ENCODE measurements around the gene HDDC2. TPM values are rescaled to one million over a fixed set of nuclear protein-coding genes. Genes with fewer than 3 reads are reported as not detected.

Gene HDDC2
- total and polyA plus RNA-seq, 2 experiments from 2014 or later: 55.1 to 83.2 TPM

- Histone ChIP-seq H3K9me2 (ENCODE audit: insufficient read depth) (no peaks in the 10 kb centered on the region), H3K36me3 (ENCODE audit: low read depth) (no peaks in the 10 kb centered on the region), H3K4me1 (ENCODE audit: insufficient read depth) (no peaks in the 10 kb centered on the region), H3K4me3 (no peak overlapping the region), H3F3A (ENCODE audit: insufficient read depth) (no peaks in the 10 kb centered on the region), H4K20me1 (ENCODE audit: insufficient read depth) (no peaks in the 10 kb centered on the region), H3K27me3 (replicated peaks; ENCODE audit: insufficient read depth) (no peaks in the 10 kb centered on the region), H3K4me2 (ENCODE audit: unreplicated experiment) (no peak overlapping the region), H3K79me2 (ENCODE audit: insufficient read depth) (no peaks in the 10 kb centered on the region), H2AFZ (no peak overlapping the region), H3K9me3 (ENCODE audit: low read depth) (no peaks in the 10 kb centered on the region), H3K9ac (no peak overlapping the region), H3K27ac (no peak overlapping the region)
- WGBS, 2 experiments (ENCODE audit: low coverage in 1 of 2, low lambda C conversion rate in 2 of 2, missing lambda C conversion rate in 2 of 2): 89 to 92% methylated on average over 4 of the region's 4 CpGs
- TF ChIP-seq EZH2phosphoT487 (IDR thresholded peaks at IDR 0.05; ENCODE audit: insufficient read depth, low read depth) (no peak), EZH2 (IDR thresholded peaks at IDR 0.05; ENCODE audit: insufficient read depth, poor library complexity, severe bottlenecking) (no peak)
- DNase-seq: no peak
- in situ Hi-C loops (cut with MboI): no loop called here
These were observed 56.7 kb downstream of the HDDC2 start for GRCh38 chr6:125245109-125245508.

DNA sequence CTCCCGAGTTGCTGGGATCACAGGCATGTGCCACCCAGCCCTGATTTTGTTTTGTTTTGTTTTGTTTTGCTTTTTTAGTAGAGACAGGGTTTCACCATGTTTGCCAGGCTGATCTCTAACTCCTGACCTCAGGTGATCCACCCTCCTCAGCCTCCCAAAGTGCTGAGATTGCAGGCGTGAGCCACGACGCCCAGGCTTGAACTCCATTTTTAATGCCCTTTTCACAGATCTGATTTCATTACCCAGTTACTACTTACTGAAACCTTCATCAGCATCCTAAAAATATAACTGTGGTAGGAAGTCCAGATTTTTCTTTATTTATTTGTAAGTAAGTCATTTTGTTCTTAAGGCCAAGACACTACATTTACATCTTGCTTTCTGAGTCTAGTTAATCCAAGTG lies 64.0 kb downstream of the HDDC2 start:
- Histone ChIP-seq H2AFZ (no peak overlapping the region), H3K4me3 (no peak overlapping the region), H3K4me1 (ENCODE audit: insufficient read depth) (peaks cover 20% of the 10 kb centered on the region), H3F3A (ENCODE audit: insufficient read depth) (peaks cover 6% of the 10 kb centered on the region; the same call in 1 of the 2 replicates), H3K4me2 (ENCODE audit: unreplicated experiment) (no peak overlapping the region), H3K9me2 (ENCODE audit: insufficient read depth) (peaks cover 3% of the 10 kb centered on the region; the same call in 1 of the 2 replicates), H4K20me1 (ENCODE audit: insufficient read depth) (no peaks in the 10 kb centered on the region), H3K27ac (no peak overlapping the region), H3K9me3 (ENCODE audit: low read depth) (no peaks in the 10 kb centered on the region), H3K27me3 (replicated peaks; ENCODE audit: insufficient read depth) (no peaks in the 10 kb centered on the region), H3K79me2 (ENCODE audit: insufficient read depth) (no peaks in the 10 kb centered on the region), H3K36me3 (ENCODE audit: low read depth) (no peaks in the 10 kb centered on the region), H3K9ac (no peak overlapping the region)
- TF ChIP-seq EZH2 (IDR thresholded peaks at IDR 0.05; ENCODE audit: insufficient read depth, poor library complexity, severe bottlenecking) (no peak), EZH2phosphoT487 (IDR thresholded peaks at IDR 0.05; ENCODE audit: insufficient read depth, low read depth) (no peak)
- in situ Hi-C loops (cut with MboI): no loop called here
- WGBS, 2 experiments (ENCODE audit: low coverage in 1 of 2, low lambda C conversion rate in 2 of 2, missing lambda C conversion rate in 2 of 2): 75 to 79% methylated on average over 4 of the region's 4 CpGs
- no peak for DNase-seq

GRCh38 chr6:125236536-125237327 lies 65.0 kb downstream of the HDDC2 start:
- H3K9ac ChIP-seq: no peak overlapping the region
- 61 to 65% methylated on average over 5 of the region's 5 CpGs for WGBS, 2 experiments (ENCODE audit: low coverage in 1 of 2, low lambda C conversion rate in 2 of 2, missing lambda C conversion rate in 2 of 2)
- H3K27ac ChIP-seq: no peak overlapping the region
- DNase-seq: peak; percentile 65
- H2AFZ ChIP-seq: no peak overlapping the region
- H3K27me3 ChIP-seq (replicated peaks; ENCODE audit: insufficient read depth): no peaks in the 10 kb centered on the region
- TF ChIP-seq EZH2phosphoT487 (IDR thresholded peaks at IDR 0.05; ENCODE audit: insufficient read depth, low read depth) (no peak), EZH2 (IDR thresholded peaks at IDR 0.05; ENCODE audit: insufficient read depth, poor library complexity, severe bottlenecking) (no peak)
- H3K36me3 ChIP-seq (ENCODE audit: low read depth): no peaks in the 10 kb centered on the region
- H4K20me1 ChIP-seq (ENCODE audit: insufficient read depth): no peaks in the 10 kb centered on the region
- peaks cover 6% of the 10 kb centered on the region; the same call in 1 of the 2 replicates for H3F3A ChIP-seq (ENCODE audit: insufficient read depth)
- peak overlapping the region; percentile 6 for H3K4me2 ChIP-seq (ENCODE audit: unreplicated experiment)
- no peak overlapping the region for H3K4me3 ChIP-seq
- H3K9me3 ChIP-seq (ENCODE audit: low read depth): no peaks in the 10 kb centered on the region
- in situ Hi-C loops (cut with MboI): no loop called here
- peaks cover 3% of the 10 kb centered on the region; the same call in 1 of the 2 replicates for H3K9me2 ChIP-seq (ENCODE audit: insufficient read depth)
- no peaks in the 10 kb centered on the region for H3K79me2 ChIP-seq (ENCODE audit: insufficient read depth)
- H3K4me1 ChIP-seq (ENCODE audit: insufficient read depth): peaks cover 31% of the 10 kb centered on the region

DNA sequence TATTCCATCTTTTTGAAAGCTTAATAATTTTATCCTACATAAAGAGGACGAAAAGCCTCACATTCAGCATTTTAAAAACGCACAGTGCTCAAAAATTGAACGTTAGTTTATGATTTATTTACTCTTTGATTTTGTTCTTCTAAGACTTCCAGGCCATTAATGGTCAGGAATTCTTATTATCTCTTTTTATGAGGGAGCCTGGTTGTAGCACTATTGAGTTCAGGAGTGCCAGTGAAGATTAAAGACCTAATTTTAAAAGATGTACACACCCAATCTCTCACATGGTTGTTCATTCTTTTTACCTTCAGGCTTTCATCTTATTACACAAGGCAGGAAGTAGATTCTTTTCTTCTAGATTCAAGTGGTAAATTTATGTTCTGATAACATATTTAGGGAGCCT lies 68.6 kb downstream of the HDDC2 start:
- H3F3A ChIP-seq (ENCODE audit: insufficient read depth): peaks cover 6% of the 10 kb centered on the region; the same call in 1 of the 2 replicates
- H2AFZ ChIP-seq: 0 out of 2 replicates have a peak overlapping the region, but pooled peaks have one; percentile 24
- peak overlapping the region; percentile 33 for H3K4me2 ChIP-seq (ENCODE audit: unreplicated experiment)
- no peak overlapping the region for H3K9ac ChIP-seq
- no peaks in the 10 kb centered on the region for H3K36me3 ChIP-seq (ENCODE audit: low read depth)
- peaks cover 37% of the 10 kb centered on the region for H3K4me1 ChIP-seq (ENCODE audit: insufficient read depth)
- no peak overlapping the region for H3K4me3 ChIP-seq
- no peaks in the 10 kb centered on the region for H4K20me1 ChIP-seq (ENCODE audit: insufficient read depth)
- peak overlapping the region; percentile 42; the same call in 1 of the 2 replicates for H3K27ac ChIP-seq
- no peaks in the 10 kb centered on the region for H3K79me2 ChIP-seq (ENCODE audit: insufficient read depth)
- DNase-seq: peak; percentile 2
- peaks cover 3% of the 10 kb centered on the region; the same call in 1 of the 2 replicates for H3K9me2 ChIP-seq (ENCODE audit: insufficient read depth)
- TF ChIP-seq EZH2phosphoT487 (IDR thresholded peaks at IDR 0.05; ENCODE audit: insufficient read depth, low read depth): no peak
- no peak for TF ChIP-seq EZH2 (IDR thresholded peaks at IDR 0.05; ENCODE audit: insufficient read depth, poor library complexity, severe bottlenecking)
- 26 to 34% methylated on average over 3 of the region's 3 CpGs for WGBS, 2 experiments (ENCODE audit: low coverage in 1 of 2, low lambda C conversion rate in 2 of 2, missing lambda C conversion rate in 2 of 2)
- H3K27me3 ChIP-seq (replicated peaks; ENCODE audit: insufficient read depth): no peaks in the 10 kb centered on the region
- H3K9me3 ChIP-seq (ENCODE audit: low read depth): no peaks in the 10 kb centered on the region
- in situ Hi-C loops (cut with MboI): no loop called here

Data from GM23248 (cell line).